GM23338 (cell line): ENCODE data around the gene CSGALNACT2. TPM values are rescaled to one million over a fixed set of nuclear protein-coding genes. Genes with fewer than 3 reads are reported as not detected.
A peak's percentile ranks its signal among the peaks of the same experiment; 100 is the strongest.

Source experiments
- ATAC-seq: fragments of 200-7000 bp; cut with Tn5 transposase; 3 replicates; pipeline ENCODE4 v1.9.1; 2020
- DNase-seq: peaks from one replicate; pipeline ENCODE4 v3.0.0-alpha.2; 2015; ENCODE audit warnings: low spot score
- H2AFZ ChIP-seq: fragments of 200-600 bp; sonication (generic); 2 replicates; pipeline ENCODE4 v1.8.0; 2016; ENCODE audit warnings: antibody characterized with exemption, mild to moderate bottlenecking, moderate library complexity
- H3F3A ChIP-seq: fragments of 200-600 bp; sonication (generic); replicated peaks from 2 replicates; pipeline ENCODE4 v1.8.0; 2017; ENCODE audit warnings: antibody characterized with exemption, mixed run types, low read depth
- H3K27ac ChIP-seq: fragments of 200-600 bp; sonication (generic); 2 replicates; pipeline ENCODE4 v1.6.1; 2016; ENCODE audit warnings: low read depth
- H3K27me3 ChIP-seq: fragments of 200-600 bp; sonication (generic); 2 replicates; pipeline ENCODE4 v1.8.0; 2016; ENCODE audit warnings: mild to moderate bottlenecking, mixed run types, moderate library complexity; ENCODE audit not compliant: insufficient read depth
- H3K36me3 ChIP-seq: fragments of 200-600 bp; sonication (generic); 2 replicates; pipeline ENCODE4 v1.8.0; 2016; ENCODE audit warnings: mild to moderate bottlenecking; ENCODE audit not compliant: insufficient read depth
- H3K4me1 ChIP-seq: fragments of 200-600 bp; sonication (generic); 2 replicates; pipeline ENCODE4 v1.8.0; 2016; ENCODE audit warnings: mild to moderate bottlenecking, moderate library complexity; ENCODE audit not compliant: insufficient read depth
- H3K4me2 ChIP-seq: fragments of 200-600 bp; sonication (generic); 2 replicates; pipeline ENCODE4 v1.7.1; 2017; ENCODE audit warnings: mixed run types
- H3K4me3 ChIP-seq: fragments of 200-600 bp; sonication (generic); 2 replicates; pipeline ENCODE4 v1.6.1; 2016; ENCODE audit warnings: mixed run types
- H3K79me2 ChIP-seq: fragments of 200-600 bp; sonication (generic); replicated peaks from 2 replicates; pipeline ENCODE4 v1.8.0; 2017; ENCODE audit warnings: mild to moderate bottlenecking; ENCODE audit not compliant: insufficient read depth
- H3K9me2 ChIP-seq: fragments of 200-600 bp; sonication (generic); 2 replicates; pipeline ENCODE4 v1.8.0; 2017; ENCODE audit not compliant: insufficient read depth
- H4K20me1 ChIP-seq: fragments of 200-600 bp; sonication (generic); replicated peaks from 2 replicates; pipeline ENCODE4 v1.8.0; 2017; ENCODE audit warnings: mild to moderate bottlenecking; ENCODE audit not compliant: insufficient read depth
- H3K27ac Mint-ChIP-seq: 2 replicates; pipeline ENCODE4 v1.8.0; 2020; ENCODE audit warnings: inconsistent platforms, mild to moderate bottlenecking, moderate library complexity, mixed read lengths
- H3K27me3 Mint-ChIP-seq: 3 replicates; pipeline ENCODE4 v1.8.0; 2022; ENCODE audit warnings: low read depth, mild to moderate bottlenecking, moderate library complexity, mixed read lengths, inconsistent platforms; ENCODE audit not compliant: insufficient read depth, poor library complexity
- H3K36me3 Mint-ChIP-seq: 3 replicates; pipeline ENCODE4 v1.8.0; 2021; ENCODE audit warnings: low read depth, mild to moderate bottlenecking, inconsistent platforms, moderate library complexity, mixed read lengths
- H3K4me1 Mint-ChIP-seq: 3 replicates; pipeline ENCODE4 v1.8.0; 2020; ENCODE audit warnings: mild to moderate bottlenecking, inconsistent platforms, mixed read lengths
- H3K4me3 Mint-ChIP-seq: 3 replicates; pipeline ENCODE4 v1.8.0; 2021; ENCODE audit warnings: moderate library complexity, mild to moderate bottlenecking, inconsistent platforms, mixed read lengths
- H3K9me3 Mint-ChIP-seq: 3 replicates; pipeline ENCODE4 v1.8.0; 2020; ENCODE audit warnings: moderate library complexity, mild to moderate bottlenecking, inconsistent platforms, mixed read lengths
- EZH2 ChIP-seq: fragments of 200-600 bp; sonication (generic); IDR thresholded peaks from one replicate; pipeline ENCODE4 v1.8.0; 2017; ENCODE audit warnings: antibody characterized with exemption, mild to moderate bottlenecking, low read depth; ENCODE audit not compliant: unreplicated experiment
- JUNB ChIP-seq: IDR thresholded peaks from one replicate; pipeline ENCODE4 v1.6.1; 2016; ENCODE audit warnings: antibody characterized with exemption; ENCODE audit not compliant: unreplicated experiment
- POLR2AphosphoS5 ChIP-seq: IDR thresholded peaks from 2 replicates; pipeline ENCODE4 v1.6.1; 2016; ENCODE audit warnings: antibody characterized with exemption, low read depth
- ZNF114 ChIP-seq: fragments of 250-450 bp; sonication (Bioruptor Pico); IDR thresholded peaks from 2 replicates; pipeline ENCODE4 v1.5.0; 2020; ENCODE audit warnings: mild to moderate bottlenecking, moderate library complexity
- ZNF331 ChIP-seq: fragments of 250-450 bp; sonication (Bioruptor Pico); IDR thresholded peaks from 2 replicates; pipeline ENCODE4 v1.5.0; 2020; ENCODE audit warnings: low read depth, mild to moderate bottlenecking, moderate library complexity
- polyA plus RNA-seq: library from polyadenylated mRNA; unstranded; fragments of >200 nt; fragmentation: Nextera tagmentation; extraction: Ambion mirVana; gene quantifications from 2 replicates; pipeline ENCODE4 v1.2.1, GENCODE V29; 2016
- total RNA-seq: library from RNA; depleted of rRNA; stranded (reverse); fragments of >200 nt; shearing (Covaris generic); gene quantifications from 2 replicates; pipeline ENCODE4 v1.2.3, GENCODE V29; 2014
- TF ChIP-seq, protein P1 (sequence below), 2 experiments: fragments of 200-600 bp in 1 of 2; sonication (generic) in 1 of 2; conservative IDR thresholded peaks; 2 replicates each; pipeline versions ENCODE4 v1.5.1 to v1.6.1; 2016 to 2017; ENCODE audit warnings: antibody characterized with exemption in 2 of 2, low read depth in 2 of 2, mild to moderate bottlenecking in 2 of 2, moderate library complexity in 1 of 2

CSGALNACT2 gene
- total and polyA plus RNA-seq, 2 experiments from 2014 or later: 3.0 to 4.6 TPM

DNA sequence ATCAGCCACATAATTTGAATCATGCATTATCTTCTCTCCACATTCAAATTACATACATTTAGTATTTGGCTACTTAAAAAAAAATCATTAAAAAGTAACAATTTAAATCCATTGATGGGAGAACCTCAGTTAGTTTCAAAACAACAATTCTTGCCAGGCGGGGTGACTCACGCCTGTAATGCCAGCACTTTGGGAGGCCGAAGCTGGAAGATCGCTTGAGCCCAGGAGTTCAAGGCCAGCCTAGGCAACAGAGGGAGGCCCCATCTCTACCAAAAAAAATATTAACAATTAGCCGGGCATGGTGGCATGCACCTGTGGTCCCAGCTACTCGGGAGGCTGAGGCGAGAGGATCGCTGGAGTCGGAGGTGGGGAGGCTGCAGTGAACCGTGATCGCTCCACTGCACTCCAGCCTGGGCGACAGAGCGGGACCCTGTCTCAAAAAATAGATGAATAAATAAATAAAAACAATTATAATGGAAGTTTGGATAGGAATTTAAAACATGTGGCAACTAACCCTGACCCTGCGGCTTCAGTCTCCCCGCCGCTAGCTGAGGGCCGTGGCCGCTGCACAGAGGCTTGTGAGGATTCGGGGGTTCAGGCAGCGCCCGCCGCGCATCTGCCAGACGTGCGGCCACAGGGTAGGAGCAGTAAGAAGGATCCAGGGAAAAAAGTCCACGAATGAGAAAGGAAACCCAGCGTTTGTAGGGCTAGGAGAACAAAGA is 1.1 kb upstream of the CSGALNACT2 start:
- H3K4me2 ChIP-seq: peak overlapping the region; percentile 95
- no peak for DNase-seq
- peak overlapping the region; percentile 91 for H3K4me3 ChIP-seq
- TF ChIP-seq EZH2: no peak
- no peak for TF ChIP-seq POLR2AphosphoS5
- no peaks in the 10 kb centered on the region for H3K36me3 Mint-ChIP-seq
- peaks cover 9% of the 10 kb centered on the region for H4K20me1 ChIP-seq
- peak overlapping the region; percentile 99 for H2AFZ ChIP-seq
- H3K9me3 Mint-ChIP-seq: no peaks in the 10 kb centered on the region; the same call in 2 of the 3 replicates
- H3K4me3 Mint-ChIP-seq: peak overlapping the region; percentile 88
- peaks cover 9% of the 10 kb centered on the region; the same call in 2 of the 3 replicates for H3K4me1 Mint-ChIP-seq
- H3K27me3 Mint-ChIP-seq: peaks cover 14% of the 10 kb centered on the region
- H3K4me1 ChIP-seq: 0 out of 2 replicates have a peak, but pooled peaks cover 3% of the 10 kb centered on the region
- peak; percentile 48 for ATAC-seq
- 0 out of 2 replicates have a peak, but pooled peaks cover 4% of the 10 kb centered on the region for H3F3A ChIP-seq
- no peak overlapping the region for H3K27ac Mint-ChIP-seq
- no peaks in the 10 kb centered on the region for H3K36me3 ChIP-seq
- H3K9me2 ChIP-seq: no peaks in the 10 kb centered on the region
- H3K27ac ChIP-seq: no peak overlapping the region
- peaks cover 34% of the 10 kb centered on the region for H3K27me3 ChIP-seq
- peaks cover 20% of the 10 kb centered on the region for H3K79me2 ChIP-seq

DNA sequence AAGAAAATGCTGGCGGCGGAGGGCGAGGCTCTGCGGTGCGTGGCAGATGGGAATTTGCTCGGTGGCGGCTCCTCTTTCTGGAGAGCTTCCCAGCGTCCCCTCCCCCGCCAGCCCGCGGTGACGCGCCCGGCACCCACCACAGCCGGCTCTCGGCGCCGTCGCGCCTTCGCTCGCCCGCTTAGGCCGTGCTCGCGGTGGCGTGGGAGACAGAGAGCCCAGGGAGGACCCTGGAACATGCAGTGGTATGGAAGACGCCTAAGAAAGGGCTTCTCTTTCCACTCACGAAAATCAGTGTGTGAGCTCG is 576 bp upstream of the CSGALNACT2 start:
- Mint-ChIP-seq H3K27me3 (peaks cover 14% of the 10 kb centered on the region), H3K4me1 (peaks cover 9% of the 10 kb centered on the region; the same call in 2 of the 3 replicates), H3K27ac (no peak overlapping the region), H3K36me3 (no peaks in the 10 kb centered on the region), H3K4me3 (peak overlapping the region; percentile 88), H3K9me3 (no peaks in the 10 kb centered on the region; the same call in 2 of the 3 replicates)
- Histone ChIP-seq H4K20me1 (peaks cover 9% of the 10 kb centered on the region), H3K79me2 (peaks cover 25% of the 10 kb centered on the region), H3K4me2 (peak overlapping the region; percentile 95), H3K4me1 (0 out of 2 replicates have a peak, but pooled peaks cover 3% of the 10 kb centered on the region), H3K36me3 (no peaks in the 10 kb centered on the region), H3K9me2 (no peaks in the 10 kb centered on the region), H3K27me3 (peaks cover 34% of the 10 kb centered on the region), H3F3A (0 out of 2 replicates have a peak, but pooled peaks cover 4% of the 10 kb centered on the region), H3K4me3 (peak overlapping the region; percentile 91), H3K27ac (no peak overlapping the region), H2AFZ (peak overlapping the region; percentile 99)
- TF ChIP-seq ZNF331 (CRISPR knock-in tag): no peak
- TF ChIP-seq, protein P1, sequence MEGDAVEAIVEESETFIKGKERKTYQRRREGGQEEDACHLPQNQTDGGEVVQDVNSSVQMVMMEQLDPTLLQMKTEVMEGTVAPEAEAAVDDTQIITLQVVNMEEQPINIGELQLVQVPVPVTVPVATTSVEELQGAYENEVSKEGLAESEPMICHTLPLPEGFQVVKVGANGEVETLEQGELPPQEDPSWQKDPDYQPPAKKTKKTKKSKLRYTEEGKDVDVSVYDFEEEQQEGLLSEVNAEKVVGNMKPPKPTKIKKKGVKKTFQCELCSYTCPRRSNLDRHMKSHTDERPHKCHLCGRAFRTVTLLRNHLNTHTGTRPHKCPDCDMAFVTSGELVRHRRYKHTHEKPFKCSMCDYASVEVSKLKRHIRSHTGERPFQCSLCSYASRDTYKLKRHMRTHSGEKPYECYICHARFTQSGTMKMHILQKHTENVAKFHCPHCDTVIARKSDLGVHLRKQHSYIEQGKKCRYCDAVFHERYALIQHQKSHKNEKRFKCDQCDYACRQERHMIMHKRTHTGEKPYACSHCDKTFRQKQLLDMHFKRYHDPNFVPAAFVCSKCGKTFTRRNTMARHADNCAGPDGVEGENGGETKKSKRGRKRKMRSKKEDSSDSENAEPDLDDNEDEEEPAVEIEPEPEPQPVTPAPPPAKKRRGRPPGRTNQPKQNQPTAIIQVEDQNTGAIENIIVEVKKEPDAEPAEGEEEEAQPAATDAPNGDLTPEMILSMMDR (conservative IDR thresholded peaks at IDR 0.05; ENCODE audit: low read depth in 2 of 2): no peak
- TF ChIP-seq POLR2AphosphoS5: no peak
- TF ChIP-seq JUNB: no peak
- no peak for TF ChIP-seq EZH2
- ATAC-seq (peak; percentile 72), DNase-seq (peak; percentile 67)

DNA sequence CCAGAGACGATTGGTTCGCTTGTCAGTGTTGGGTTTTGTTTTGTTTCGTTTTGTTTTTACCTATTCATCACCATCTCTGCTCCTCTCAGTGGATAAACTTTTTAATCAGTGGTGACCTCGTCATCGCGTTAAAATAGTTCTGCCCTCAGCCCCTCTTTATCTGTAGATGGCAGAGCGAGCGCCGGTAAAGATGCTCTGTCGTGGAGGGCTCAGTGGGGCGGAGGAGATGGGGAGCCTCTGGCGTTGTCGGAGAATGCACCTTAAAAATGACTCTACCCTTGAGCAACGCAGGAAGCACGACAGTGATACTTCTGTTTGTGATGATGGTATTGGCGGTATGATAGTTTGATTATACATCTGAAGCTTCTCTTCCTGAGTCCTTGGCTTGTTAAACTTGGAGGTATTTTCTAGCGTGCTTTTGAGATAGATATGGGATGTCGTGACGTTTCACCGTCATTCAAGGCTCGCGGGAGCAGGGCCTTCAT is 554 bp downstream of the CSGALNACT2 start:
- peak; percentile 45 for ATAC-seq

More for the DNA sequence above, 554 bp downstream of the CSGALNACT2 start:
- peak overlapping the region; percentile 95 for H3K4me2 ChIP-seq
- H3K4me3 ChIP-seq: peak overlapping the region; percentile 91
- H3K9me2 ChIP-seq: no peaks in the 10 kb centered on the region
- H3K27ac ChIP-seq: no peak overlapping the region
- H3F3A ChIP-seq: 0 out of 2 replicates have a peak, but pooled peaks cover 4% of the 10 kb centered on the region
- TF ChIP-seq ZNF114: no peak
- peak; percentile 31 for TF ChIP-seq EZH2
- TF ChIP-seq, protein P1 (conservative IDR thresholded peaks at IDR 0.05; ENCODE audit: low read depth in 2 of 2): no peak
- peak overlapping the region; percentile 94; the same call in 1 of the 2 replicates for H2AFZ ChIP-seq
- H3K9me3 Mint-ChIP-seq: no peaks in the 10 kb centered on the region; the same call in 2 of the 3 replicates
- H3K4me1 Mint-ChIP-seq: peaks cover 12% of the 10 kb centered on the region
- H3K36me3 ChIP-seq: no peaks in the 10 kb centered on the region
- H3K79me2 ChIP-seq: peaks cover 29% of the 10 kb centered on the region
- H3K27me3 Mint-ChIP-seq: peaks cover 16% of the 10 kb centered on the region
- peaks cover 34% of the 10 kb centered on the region for H3K27me3 ChIP-seq
- H3K36me3 Mint-ChIP-seq: no peaks in the 10 kb centered on the region
- H3K4me3 Mint-ChIP-seq: peak overlapping the region; percentile 92
- H4K20me1 ChIP-seq: peaks cover 12% of the 10 kb centered on the region
- peak overlapping the region; percentile 43; the same call in 1 of the 2 replicates for H3K27ac Mint-ChIP-seq
- H3K4me1 ChIP-seq: 0 out of 2 replicates have a peak, but pooled peaks cover 3% of the 10 kb centered on the region
- DNase-seq: peak; percentile 50
